HT1080 (cell line): ENCODE measurements around the gene EWSR1. TPM values are rescaled to one million over a fixed set of nuclear protein-coding genes. Genes with fewer than 3 reads are reported as not detected.
A peak's percentile ranks its signal among the peaks of the same experiment; 100 is the strongest.

Experiments
- DNase-seq: peaks from one replicate; pipeline ENCODE4 v3.0.0-alpha.2; 2015; ENCODE audit warnings: low read depth
- total RNA-seq: library from RNA; depleted of rRNA; stranded (reverse); fragments of >200 nt; shearing (Covaris generic); gene quantifications from 2 replicates; pipeline ENCODE4 v1.2.3, GENCODE V29; 2014

The EWSR1 gene
- total RNA-seq, 1 experiment from 2014 or later: 340 TPM

DNA sequence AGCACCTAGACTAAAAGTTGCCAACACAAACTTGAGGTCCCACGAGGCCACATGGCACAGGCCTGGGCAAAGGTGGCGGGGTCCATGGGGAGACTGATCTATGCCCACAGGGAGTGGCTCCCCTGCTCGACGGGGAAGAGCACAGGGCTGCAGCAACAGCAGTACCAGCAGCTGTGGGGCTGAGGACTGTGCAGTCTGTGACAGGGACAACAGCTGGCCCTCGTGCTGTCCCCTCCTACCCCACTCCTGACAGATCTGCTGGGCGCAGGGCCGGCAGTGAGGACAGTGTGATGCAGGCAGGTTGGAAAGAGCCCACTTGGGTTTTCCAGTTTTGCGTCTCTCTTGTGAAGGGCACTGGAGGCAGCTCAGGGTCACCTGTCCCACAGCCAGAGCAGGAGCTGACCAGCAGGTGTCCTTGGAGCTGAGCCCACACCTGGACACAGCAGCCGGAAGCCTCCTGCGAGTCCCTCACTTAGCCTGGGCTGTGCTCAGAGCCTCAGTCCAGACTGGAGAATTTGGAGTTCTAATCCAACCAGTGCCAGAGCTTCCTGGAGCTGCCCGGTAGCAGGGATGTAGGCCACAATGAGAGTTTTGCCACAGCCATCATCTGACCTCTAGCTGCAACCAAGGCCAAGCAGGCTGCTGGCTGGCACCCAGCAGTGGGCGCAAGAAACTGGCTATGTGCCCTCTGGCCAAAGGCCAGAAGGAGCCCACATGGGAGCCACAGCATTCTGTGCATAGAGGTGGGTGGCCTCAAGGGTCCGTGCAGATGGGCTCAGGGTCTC, 34.8 kb downstream of the EWSR1 start:
- no peak for DNase-seq

DNA sequence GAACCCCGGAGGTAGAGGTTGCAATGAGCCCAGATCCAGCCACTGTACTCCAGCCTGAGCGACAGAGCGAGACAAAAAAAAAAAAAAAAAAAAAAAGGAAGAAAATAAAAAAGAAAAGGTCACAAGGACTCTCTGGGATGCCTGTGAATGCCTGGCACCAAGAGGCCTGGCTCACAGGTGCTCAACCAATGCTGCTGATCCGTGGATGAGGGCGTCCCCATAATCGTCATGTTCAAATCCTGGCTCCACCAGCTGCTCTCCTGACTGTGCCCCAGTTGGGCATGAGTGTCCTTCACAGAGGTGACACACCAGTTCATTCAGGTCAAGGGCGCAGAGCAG, 37.7 kb downstream of the EWSR1 start:
- DNase-seq: no peak

DNA sequence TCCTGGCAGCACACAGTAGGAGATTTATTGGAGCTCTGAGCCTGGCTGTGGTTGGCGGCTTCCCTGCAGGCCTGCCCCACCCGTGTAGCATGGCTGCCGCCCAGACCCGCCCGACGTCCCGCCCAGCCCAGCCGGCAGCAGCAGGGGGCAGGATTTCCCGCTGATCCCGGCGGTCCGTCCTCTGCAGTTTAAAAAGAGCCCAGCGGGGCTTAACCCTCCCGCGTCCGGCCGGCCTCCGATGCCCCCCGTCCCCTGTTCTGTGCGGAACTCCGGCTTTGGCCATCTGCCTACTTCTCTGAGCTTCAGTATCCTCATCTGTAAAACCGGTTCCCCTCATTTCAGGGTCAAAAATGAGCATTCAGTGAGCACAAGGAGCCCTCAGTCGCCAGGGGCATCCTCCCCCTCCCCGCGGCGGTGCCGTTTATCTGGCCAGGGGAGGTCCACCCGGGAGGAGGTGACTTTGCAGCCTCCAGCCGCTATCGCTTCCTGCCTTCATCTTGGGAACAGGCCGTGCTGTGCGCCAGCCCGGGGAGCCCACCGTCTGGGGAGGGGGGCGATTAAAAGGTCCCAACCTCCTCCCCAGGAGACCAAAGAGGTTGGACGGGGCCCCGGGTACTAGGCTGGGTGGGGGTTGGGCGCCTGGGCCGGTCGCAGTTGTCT, 38.2 kb downstream of the EWSR1 start, which contains the start of gene GAS2L1:
TSS of gene GAS2L1 (plus strand) at position 476 of the 660 bp plus-strand sequence. CDS start 1,456 bp downstream, outside the sequence.
- peak; percentile 82 for DNase-seq

- peak; percentile 73 for DNase-seq
Observed at GRCh38 chr22:29306835-29307595, 38.9 kb downstream of the EWSR1 start.

- no peak for DNase-seq
Observed at GRCh38 chr22:29307596-29308147, 39.6 kb downstream of the EWSR1 start.

- DNase-seq: no peak
Observed at GRCh38 chr22:29308148-29308790, 40.2 kb downstream of the EWSR1 start.

DNA sequence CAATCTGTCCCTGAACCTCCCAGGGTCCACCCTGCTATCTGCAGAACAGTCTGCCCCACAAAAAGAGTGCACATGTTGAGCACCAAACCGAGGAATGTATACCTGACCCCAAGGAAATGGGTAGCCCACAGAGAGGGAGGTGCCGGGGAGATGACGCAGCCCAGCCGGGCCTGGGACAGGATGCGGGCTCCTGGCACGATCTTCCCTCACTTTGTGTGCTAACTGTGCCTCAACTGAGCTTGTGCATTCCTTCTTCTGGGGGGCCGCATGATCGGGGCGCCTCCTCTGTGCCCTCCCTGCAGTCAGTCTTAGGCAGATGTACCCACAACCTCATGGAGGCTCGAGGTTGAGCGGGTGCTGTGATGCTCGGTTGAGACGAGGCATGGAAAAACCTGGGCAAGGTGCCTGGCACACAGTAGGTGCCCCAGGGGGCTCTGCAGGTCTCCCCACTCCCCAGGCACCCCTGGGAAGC, 40.8 kb downstream of the EWSR1 start:
- DNase-seq: peak; percentile 91

DNA sequence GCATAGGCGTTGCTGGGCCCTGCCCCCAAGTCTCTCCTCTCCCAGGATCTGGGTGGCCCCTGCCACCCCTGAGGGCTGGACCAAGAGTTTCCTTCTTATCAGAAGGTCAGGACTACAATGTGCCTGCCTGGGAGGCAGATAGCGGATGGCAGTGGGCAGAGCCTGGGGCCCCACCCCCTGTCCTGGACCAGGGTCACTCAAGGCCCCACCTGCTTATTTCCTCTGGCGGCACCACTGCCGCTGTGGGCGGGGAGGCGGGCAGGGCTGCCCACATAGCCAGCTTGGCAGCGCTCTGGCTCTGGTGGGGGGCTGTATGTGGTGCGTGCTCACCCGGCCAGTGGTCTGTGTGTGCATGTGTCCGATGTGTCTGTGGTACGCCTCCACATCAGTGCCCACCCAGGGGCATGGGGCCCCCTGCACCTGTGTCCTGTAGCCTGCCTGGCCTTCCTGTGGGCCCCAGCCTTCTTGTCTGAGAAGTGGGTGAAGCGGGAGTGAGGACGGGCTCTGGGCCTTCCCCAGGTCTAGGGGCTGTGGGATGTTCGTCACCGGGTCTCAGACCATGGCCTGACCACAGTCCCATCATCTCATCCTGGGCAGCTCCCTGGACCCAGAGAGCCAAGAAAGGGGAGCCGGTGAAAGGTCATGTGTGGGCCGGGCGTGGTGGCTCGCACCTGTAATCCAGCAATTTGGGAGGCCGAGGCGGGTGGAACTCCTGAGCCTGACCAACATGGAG, 41.4 kb downstream of the EWSR1 start:
- DNase-seq: peak; percentile 75

- DNase-seq: no peak
Observed at GRCh38 chr22:29310065-29310862, 42.2 kb downstream of the EWSR1 start.

DNA sequence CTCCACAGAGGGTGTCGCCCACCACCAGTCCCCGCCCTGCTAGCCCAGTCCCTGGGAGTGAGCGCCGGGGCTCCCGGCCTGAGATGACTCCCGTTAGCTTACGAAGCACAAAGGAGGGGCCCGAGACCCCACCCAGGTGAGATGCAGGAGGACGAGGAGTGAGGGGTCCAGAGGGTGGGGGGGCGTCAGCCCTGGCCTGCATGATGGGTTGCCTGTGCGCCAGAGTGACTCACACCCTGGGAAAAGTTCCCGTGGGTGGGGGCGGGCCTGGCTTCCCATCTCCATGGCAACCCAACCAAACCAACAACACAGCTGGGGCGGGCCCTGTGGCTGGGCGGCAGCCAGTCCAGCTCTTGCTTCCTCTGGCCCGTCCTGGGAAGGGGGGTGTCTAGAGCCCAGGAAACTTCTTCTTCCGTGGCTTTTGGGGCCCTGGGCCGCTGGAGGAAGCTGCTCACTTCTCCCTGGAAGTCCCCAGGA, 42.8 kb downstream of the EWSR1 start:
- peak; percentile 98 for DNase-seq

DNA sequence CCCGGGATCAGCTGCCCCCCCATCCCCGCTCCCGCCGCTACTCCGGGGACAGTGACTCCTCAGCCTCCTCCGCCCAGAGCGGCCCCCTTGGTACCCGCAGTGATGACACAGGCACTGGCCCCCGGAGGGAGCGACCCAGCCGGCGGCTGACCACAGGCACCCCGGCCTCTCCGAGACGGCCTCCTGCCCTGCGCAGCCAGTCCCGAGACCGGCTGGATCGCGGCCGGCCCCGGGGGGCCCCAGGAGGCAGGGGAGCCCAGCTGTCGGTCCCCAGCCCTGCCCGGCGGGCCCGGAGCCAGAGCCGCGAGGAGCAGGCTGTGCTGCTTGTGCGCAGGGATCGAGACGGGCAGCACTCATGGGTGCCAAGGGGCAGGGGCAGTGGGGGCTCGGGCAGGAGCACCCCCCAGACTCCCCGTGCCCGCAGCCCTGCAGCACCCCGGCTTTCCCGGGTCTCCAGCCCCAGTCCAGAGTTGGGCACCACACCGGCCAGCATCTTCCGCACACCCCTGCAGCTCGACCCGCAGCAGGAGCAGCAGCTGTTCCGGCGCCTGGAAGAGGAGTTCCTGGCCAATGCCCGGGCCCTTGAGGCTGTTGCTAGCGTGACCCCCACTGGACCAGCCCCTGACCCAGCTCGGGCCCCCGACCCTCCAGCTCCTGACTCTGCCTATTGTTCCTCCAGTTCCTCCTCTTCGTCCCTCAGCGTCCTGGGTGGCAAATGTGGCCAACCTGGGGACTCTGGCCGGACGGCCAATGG, 43.6 kb downstream of the EWSR1 start:
- DNase-seq: no peak

DNA sequence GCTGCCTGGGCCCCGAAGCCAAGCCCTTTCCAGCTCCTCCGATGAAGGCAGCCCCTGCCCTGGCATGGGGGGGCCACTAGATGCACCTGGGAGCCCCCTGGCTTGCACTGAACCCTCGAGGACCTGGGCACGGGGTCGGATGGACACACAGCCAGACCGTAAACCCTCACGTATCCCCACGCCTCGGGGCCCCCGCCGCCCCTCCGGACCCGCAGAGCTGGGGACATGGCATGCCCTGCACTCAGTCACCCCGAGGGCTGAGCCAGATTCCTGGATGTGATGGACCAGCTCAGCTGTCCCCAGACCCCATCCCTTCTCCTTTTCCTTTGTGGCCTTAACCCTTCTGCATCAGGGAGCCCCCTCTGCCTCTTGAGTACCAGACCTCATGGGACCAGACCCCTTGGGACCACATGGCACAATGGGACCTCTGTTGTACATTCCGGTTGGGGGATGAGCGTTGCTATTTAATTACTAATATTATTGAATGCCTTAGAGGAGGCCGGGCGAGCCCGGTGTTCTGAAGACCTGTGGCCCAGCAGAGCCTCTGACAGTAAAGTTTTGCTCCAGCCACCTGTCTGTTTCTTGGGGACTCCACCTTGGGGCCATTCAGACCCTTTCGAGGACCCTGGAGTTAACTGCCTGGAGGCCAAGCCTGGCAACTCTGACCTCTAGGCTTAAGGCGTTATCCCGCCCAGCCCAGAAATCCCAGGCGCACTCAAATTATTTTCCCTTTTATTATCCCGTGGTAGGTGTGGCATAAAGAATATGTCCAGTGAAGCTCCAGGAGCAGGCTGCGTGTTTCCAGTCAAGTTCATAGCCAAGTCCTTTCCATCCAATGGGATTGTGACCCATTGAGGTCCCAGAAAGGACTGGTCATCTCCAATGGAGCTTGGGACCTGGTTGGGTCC, 44.4 kb downstream of the EWSR1 start:
- DNase-seq: no peak

GRCh38 chr22:29313126-29313575, 45.1 kb downstream of the EWSR1 start:
- no peak for DNase-seq

DNA sequence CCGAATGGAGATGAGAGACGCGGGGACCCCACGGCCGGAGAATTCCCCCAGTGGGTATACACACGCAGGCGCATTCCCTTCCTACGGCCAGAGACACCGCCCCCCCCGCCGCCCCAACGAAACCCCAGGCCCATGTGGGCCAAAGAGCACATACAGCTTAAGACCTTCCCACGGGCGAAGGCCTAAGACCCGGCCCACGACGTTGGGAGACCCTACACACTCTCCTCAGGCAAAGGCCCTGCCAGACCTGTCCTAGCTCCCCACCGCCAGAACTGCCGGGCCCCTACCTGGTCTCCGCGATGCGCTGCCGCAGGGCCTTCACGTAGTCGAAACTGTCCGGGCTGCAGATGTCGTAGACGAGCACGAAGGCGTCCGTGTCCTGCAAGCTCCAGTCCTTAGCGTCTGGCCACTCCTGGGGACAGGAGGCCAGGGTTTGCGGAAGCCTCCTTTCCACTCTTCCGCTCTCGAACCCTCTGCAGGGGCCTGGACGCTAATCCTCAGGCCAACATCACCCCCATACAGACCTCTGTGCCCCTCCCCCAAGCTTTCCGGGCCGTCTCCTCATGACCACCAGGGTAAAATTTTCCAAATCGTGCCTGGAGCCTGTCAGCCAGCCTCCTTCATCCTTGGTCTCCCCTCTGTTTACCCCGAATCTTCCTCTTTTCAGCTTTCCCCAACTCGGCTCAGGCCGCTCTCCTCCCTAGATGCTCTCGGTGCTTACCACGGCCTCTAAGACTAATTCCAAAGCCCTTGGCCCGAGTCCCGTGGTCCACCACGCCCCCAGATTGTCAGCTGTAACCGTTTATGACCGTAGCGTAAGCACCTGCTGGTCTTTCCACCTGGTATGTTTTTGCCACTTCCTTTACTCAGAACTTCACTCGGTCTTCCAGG, 45.8 kb downstream of the EWSR1 start:
- no peak for DNase-seq

- no peak for DNase-seq
Observed at GRCh38 chr22:29314537-29315285, 46.6 kb downstream of the EWSR1 start.
